Limb (tissue), 2 donors: ENCODE results near the gene GALNT9.
"Not testable (repeated sequence)": the region's sequence is repeated elsewhere in the genome, so short reads cannot be mapped to it uniquely, and the experiment has no call there.

Experiments used
- DNase-seq, 2 donors: peaks; one replicate each; pipeline ENCODE4 v3.0.0-alpha.2; 2016; ENCODE audit errors: extremely low spot score in 2 of 2

The GALNT9 gene

DNA sequence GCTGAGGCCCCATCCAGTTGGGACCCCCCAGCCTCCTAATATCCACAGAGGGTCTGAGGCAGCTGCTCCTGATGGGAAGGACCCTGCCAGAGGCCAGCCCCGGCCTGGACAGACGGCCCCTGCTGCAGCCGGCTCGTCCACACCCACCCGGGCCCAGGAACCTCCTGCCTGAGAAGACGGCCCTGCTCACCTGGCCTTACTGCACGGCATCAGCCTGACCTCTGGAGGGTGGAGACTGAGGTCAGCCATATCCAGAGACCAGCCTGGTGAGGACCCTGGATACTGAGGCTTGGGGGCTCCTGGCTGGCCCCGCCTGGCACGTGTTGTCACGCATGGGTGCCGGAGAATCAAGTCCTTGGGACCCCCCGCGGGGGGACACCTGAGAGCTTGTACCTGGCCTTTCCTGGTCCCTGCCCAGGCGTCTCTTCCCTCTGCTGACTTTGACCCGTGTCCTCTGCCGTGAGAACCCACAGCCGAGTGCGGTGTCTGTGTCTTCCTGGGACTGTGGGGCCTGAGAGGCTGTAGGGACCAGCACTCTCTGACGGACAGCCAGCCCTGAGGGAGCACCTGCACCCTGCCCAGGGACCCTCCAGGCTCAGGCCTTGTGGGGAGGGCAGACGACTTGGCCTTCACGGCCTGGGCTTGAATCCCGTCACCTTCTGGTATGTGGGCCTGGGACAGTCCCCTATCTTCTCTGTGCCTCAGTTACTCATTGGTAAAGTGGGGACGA lies 127.8 kb downstream of the GALNT9 start:
- DNase-seq, result no peak

DNA sequence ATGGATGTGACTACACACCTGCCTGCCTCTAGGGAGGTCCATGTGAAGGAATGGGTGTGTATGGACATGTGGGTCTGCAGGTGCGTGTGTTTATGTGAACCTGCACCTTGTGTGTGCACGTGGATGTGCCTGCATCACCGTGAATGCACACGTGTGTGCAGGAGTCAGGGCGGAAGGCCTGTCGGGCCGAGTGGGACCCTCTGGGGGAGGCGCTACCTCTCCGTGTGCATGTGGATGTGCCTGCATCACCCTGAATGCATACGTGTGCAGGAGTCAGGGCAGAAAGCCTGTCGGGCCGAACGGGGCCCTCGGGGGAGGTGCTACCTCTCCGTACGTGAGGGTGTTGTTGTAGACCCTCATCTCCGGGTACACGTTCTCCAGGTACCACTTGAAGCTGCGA lies 128.6 kb downstream of the GALNT9 start:
- DNase-seq, result no peak

DNA sequence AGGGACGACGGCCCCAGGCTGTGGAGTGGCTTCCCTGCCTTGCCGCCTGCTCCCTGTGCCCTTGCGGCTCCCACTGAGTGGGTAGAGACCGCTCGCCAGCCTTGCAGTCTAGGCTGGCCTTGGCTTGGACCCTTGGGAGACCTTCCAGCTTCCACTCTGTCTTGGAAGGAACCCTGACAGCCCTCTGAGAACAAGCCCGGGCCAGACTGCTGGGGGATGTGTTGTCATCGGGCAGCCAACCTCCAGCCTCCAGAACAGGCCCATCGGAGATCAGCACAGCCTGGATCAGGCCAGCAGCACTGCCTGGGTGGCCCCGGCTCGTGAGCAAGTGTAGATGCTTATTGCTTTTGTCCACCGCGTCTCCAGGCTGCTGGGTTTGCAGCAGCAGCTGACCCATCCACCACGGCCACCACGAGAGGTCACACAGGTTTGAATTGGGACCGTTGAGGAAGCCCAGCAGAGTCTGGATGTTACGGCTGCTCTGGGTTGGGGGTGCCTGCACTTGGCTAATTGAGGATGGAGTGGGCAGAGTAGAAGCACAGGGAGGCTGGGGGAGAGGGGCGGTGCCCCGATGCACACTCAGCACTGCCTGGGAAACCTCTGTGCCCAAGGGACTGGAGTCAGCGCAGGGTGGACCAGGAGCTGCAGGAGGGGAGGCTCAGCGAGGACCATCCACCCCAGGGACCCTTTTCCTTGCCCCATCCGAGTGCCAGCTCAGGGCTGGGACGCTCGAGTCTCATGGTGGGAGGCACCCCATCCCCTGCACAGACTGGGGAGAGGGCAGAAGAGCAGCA lies 129.7 kb downstream of the GALNT9 start:
- DNase-seq, result no peak

DNA sequence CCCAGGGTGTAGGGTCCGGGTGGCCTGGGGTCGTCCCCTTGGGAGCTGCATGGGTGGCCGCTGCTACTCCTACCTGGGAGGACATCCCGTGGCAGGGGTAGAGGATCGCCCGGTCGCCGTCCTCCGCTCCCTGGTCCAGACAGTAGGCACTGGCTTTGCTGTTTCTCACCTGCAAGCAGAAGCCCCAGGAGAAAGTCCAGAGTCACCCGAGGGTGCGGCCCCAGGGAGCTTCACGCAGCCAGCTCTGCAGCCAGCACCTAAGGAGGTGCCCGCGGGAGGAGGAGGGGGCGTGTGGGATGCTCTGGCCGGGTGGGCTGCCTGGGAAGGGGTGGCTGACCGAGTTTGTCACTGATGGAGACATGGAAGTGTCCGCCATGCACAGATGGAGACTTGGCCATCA lies 130.3 kb downstream of the GALNT9 start:
- DNase-seq, result no peak

DNA sequence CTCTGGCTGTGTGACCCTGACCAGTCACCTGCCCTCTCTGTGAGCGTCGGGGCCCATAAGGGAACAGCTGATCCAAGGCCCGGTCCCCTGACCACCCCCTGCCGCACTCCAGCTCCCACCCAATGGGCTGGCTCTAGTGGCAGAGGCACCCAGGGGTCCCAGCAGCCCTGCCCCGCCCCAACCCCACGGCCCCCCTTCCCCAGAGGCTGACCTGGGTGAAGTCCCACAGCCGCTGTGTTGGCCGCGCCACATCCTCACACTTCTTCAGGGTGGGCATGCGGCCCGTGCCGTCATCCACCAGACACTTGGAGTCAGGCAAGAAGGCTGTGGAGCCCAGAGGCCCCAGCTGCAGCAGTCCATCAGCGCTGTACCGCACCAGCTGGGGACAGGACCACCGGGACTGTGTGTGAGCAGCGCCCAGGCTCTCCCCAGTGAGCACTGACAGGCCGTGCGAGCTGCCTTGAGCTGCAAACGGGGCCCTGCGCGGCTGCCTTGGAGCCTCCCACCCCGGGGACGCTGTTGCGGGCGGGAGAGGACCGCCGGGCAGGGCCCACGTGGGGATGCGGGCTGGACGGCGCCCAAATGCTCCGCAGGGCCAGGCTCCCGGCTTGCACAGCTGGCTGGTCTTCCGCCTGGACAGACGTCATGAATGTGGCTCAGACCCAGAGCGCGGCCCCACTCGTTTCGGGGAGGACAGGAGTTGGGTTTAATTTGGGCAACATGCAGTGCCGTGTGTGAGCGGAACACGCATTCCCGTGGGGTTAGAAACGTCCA lies 131.6 kb downstream of the GALNT9 start:
- DNase-seq, result no peak

DNA sequence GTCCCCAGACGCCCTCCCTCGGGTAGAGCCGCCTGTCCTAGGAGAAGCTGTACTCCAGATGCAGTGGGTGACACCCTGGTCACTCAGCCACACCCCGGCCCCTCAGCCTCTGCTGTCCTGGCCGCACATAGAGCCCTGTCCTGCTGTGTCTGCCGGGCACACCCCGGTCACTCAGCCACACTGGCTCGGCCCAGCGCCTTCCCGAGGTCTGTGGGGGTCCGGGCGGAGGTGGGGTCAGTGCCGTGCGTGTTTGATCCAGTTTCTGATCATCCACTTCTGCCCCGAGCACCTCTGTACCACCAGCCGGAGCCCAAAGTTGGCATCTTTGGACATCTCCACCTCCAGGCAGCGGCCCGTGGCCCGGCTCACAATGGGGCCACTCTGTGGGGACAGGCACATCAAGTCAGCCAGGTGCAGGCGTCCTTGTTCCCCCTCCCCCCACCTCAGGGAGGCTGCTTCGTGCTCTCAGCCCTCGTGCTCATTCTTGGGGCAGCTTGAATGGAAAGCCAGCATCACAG lies 132.5 kb downstream of the GALNT9 start:
- DNase-seq, result no peak

DNA sequence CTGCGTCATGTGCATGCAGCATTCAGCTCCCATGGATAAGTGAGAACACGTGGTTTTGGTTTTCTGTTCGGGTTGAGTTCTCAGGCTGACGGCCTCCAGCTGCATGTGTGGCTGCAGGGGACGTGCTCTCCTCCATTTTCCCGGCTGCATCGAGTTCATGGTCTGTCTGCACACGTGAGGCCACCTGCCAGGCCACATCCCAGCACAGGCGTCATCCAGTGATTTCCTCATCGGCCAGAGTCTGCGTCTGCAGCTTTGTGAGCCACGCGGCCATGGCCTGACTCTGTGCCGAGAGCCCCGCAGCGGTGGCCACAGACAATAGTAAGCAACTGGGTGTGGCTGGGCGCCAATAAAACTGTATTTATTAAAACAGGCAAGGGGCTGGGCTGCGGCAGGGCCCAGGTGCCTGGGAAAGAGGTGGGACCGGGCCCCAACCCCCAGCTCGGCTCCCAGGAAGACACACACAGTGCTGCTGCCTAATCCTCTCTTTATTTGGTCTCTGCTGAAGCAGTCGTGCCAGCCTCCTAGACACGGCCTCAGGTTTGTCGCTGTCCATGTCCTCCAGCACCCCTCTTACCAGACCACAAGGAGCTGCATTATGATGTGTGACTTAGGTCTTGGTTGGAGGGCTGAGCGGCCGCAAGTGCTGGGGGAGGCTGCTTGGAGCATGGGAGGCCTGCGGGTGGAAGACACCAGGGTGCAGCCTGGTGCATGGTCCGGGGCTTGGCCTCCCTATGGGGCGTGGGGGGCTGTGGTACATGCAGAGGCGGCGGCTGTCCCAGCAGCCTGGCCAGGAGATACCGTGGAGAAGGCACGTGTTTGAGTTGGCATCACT lies 133.1 kb downstream of the GALNT9 start:
- DNase-seq, result peak in 1 of 2 donors; percentile 20

DNA sequence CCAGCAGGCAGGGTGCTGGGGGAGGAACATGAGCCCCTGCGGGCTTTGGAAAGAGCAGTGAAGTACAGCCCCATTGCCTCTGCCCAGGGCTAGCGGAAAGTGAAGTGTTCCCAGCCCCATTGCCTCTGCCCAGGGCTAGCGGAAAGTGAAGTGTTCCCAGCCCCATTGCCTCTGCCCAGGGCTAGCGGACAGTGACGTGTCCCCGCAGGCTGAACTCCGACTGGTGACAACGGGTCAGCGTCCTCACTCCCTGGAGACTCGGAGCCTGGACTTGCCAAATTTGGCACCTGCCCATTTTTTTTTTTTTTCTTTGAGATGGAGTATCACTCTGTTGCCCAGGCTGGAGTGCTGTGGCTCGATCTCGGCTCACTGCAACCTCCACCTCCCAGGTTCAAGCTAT lies 134.1 kb downstream of the GALNT9 start:
- DNase-seq, result not testable (repeated sequence)

GRCh38 chr12:132194556-132194955 lies 134.8 kb downstream of the GALNT9 start:
- no peak for DNase-seq

DNA sequence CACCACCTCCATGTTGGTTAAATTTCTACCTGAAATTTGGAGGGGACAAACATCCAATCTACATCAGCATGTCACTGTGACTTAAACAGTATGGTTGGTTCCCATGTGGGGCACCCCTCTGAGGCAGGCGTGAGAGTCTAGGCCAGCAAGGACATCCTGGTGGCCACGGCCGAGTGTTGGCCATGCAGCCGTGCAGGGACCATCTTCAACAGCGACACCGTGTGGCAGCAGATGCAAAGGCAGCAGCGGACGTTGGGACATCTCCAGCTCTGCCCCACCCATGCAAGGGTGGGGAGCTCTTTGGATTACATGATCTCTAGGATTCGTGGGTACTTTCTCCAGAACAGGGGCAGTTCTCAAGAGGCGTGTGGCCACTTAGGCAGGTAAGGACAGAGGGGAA lies 135.3 kb downstream of the GALNT9 start:
- DNase-seq, result no peak

GRCh38 chr12:132191715-132192553 lies 137.5 kb downstream of the GALNT9 start:
- DNase-seq, result no peak

DNA sequence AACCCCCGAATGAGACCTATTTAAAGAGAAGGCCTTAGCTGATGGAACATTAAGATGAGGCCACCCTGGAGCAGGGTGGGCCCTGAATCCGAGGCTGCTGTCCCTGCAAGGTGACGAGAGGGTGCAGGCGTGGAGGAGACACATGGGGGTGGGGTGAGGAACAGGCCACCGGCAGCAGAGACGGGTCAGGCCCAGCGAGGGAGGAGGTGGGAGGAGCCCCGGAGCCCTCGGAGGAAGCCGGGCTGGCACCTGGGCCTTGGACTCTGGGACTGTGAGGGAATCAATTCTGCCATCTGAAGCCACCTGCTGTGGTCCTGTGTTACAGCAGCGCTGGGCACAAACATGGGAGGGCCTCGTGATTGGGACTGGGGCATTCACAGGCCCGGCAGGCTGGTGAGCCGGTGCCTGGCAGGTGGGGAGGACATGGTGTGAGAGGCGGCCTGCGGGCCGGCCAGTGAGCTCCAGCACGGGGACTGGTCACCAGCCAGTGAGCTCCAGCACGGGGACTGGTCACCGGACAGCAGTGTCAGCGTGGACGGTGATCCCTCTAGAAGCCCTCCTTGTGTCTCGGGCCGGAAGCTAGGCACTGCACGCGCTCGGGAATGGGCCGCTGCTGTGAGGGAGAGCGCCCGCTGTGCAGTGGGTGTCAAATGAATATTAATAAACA lies 138.4 kb downstream of the GALNT9 start:
- DNase-seq, result no peak

DNA sequence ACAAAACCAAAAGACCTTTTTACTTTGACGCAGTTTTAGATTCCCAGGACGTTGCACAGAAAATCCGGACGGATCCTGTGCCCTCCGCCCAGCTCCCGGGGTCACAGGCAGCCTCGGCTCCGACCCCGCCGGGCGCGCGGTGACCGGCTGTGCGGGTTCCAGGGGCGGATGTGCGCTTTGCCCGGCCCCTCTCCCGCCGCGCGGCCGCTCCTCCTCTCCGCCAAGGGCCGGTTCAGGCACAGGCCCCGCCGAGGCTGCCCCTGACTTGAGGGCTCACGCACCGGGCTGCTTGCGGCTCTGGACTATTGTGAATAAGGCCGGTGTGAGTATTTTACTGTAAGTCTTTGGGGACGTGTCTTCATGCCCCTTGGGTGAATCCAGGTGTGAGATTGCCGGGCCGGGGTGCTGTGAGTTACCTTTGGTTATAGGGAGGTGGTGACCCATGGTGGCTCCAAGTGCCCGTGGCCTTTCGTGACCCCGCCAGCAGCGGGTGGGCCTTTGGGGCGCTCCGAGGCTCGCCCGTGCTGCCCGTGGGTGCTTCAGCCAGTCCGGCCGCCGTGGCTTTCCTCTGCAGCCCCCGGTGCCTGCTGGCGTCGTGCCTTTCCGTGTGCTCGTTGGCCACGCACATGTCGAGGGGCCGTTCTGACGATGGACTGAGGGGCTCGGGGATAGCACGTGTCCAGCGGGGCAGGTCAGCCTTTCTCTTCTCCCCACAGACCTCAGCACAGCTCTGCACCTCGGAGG lies 139.2 kb downstream of the GALNT9 start:
- no peak for DNase-seq

GRCh38 chr12:132189378-132190011 lies 139.9 kb downstream of the GALNT9 start:
- peak; percentile 59 to 79 for DNase-seq

DNA sequence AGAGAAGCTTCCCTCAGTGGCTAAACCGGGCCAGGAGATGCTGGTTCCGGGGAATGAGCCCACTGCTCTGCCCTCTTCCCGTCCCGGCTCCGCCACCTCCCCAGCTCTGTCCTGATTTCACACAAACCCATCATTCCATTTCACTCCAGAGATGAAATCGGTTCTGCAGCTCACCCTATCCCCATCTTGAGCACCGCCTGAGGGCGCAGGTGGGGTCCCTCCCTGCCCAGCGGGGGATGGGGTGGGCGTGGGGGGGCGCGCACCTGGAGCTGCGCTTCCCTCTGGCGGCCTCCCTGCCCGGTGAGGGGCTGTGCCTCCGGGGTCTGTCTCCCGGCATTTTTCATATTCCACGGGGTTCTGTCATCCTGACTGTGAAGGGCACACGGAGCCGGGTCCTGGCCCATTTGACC lies 140.5 kb downstream of the GALNT9 start:
- DNase-seq, result no peak

- no peak for DNase-seq
Observed at GRCh38 chr12:132188451-132188901, 140.9 kb downstream of the GALNT9 start.

GRCh38 chr12:132187646-132188450 lies 141.5 kb downstream of the GALNT9 start:
- DNase-seq, result no peak
